HAP-1 (cell line): Measurements from ENCODE around the gene SLC39A6.
"Not testable (repeated sequence)": the region's sequence is repeated elsewhere in the genome, so short reads cannot be mapped to it uniquely, and the experiment has no call there.

Experiments
- DNase-seq, 2 experiments: peaks; one replicate each; pipeline ENCODE4 v3.0.0-alpha.2; 2016 to 2020; ENCODE audit warnings: low spot score in 2 of 2
- H3K27me3 ChIP-seq: fragments of 250-450 bp; sonication (Bioruptor Pico); 2 replicates; pipeline ENCODE4 v1.5.1; 2020; ENCODE audit warnings: low read depth, mild to moderate bottlenecking, moderate library complexity
- H3K36me3 ChIP-seq: fragments of 250-450 bp; sonication (Bioruptor Pico); replicated peaks from 2 replicates; pipeline ENCODE4 v1.5.1; 2020; ENCODE audit warnings: mild to moderate bottlenecking
- H3K4me1 ChIP-seq: fragments of 250-450 bp; sonication (Bioruptor Pico); 2 replicates; pipeline ENCODE4 v1.5.1; 2020; ENCODE audit warnings: mild to moderate bottlenecking
- H3K4me3 ChIP-seq: fragments of 250-450 bp; sonication (Bioruptor Pico); 2 replicates; pipeline ENCODE4 v1.5.1; 2020; ENCODE audit warnings: mild to moderate bottlenecking, moderate library complexity
- H3K9me3 ChIP-seq: fragments of 250-450 bp; sonication (Bioruptor Pico); 2 replicates; pipeline ENCODE4 v1.5.1; 2020; ENCODE audit warnings: mild to moderate bottlenecking, moderate library complexity
- in situ Hi-C: fragments of 300-500 bp; cut with MboI; formaldehyde crosslinking; loops from 3 replicates; pipeline ENCODE4 v1.14.3; 2020; ENCODE audit warnings: low sequenced_read_pairs, inconsistent platforms, mixed read lengths

The SLC39A6 gene

DNA sequence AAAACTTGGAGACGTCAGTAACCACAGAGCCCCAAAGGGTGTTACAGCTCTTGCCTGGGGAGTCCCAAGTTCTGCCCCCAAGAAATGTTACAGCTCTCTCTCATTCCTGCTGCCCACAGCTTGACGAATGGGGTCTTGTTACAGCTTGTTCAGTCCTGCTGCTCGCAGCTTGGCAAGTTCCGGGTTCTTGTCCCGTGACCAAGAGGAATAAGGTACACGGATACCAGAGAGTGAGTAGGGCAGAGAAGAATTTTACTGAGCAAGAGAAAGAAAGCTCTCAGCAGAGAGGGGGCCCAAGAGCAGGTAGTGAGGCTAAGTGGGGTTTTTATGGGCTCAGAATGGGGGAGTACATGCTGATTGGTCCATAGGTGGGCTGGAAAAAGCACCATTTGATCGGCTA is 27.2 kb downstream of the SLC39A6 start:
- DNase-seq = no peak
- no peaks in the 10 kb centered on the region for H3K36me3 ChIP-seq
- H3K27me3 ChIP-seq = no peaks in the 10 kb centered on the region
- H3K4me3 ChIP-seq = no peak overlapping the region
- H3K4me1 ChIP-seq = peaks cover 4% of the 10 kb centered on the region; the same call in 1 of the 2 replicates
- peaks cover 6% of the 10 kb centered on the region for H3K9me3 ChIP-seq
- in situ Hi-C loops = no loop called here

DNA sequence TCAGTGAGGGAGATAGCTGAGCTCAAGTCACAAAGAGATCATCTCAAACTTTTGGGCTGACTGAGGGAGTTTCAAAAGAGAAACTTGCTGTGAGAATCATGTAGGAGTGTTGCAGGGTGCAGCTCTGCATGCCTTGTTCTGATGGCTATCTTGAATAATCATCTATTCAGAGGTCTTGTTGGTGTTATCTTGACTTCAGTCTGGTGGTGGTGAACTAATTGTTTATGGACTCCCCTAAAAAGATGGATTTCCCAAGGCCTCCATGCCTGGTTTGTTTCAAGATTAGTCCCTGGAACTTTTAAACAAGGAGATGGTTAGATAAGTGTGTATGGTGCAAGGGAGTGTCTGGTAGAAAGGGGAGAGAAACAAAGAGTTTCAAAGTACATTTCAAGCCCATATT is 29.8 kb downstream of the SLC39A6 start:
- no peak for DNase-seq
- Histone ChIP-seq H3K27me3 (no peaks in the 10 kb centered on the region), H3K4me1 (peaks cover 4% of the 10 kb centered on the region; the same call in 1 of the 2 replicates), H3K4me3 (no peak overlapping the region), H3K9me3 (peaks cover 6% of the 10 kb centered on the region), H3K36me3 (no peaks in the 10 kb centered on the region)
- in situ Hi-C loops = loop anchor here (25.0 kb wide), 1 partner anchor 663 kb away; no protein-coding TSS in a partner anchor

DNA sequence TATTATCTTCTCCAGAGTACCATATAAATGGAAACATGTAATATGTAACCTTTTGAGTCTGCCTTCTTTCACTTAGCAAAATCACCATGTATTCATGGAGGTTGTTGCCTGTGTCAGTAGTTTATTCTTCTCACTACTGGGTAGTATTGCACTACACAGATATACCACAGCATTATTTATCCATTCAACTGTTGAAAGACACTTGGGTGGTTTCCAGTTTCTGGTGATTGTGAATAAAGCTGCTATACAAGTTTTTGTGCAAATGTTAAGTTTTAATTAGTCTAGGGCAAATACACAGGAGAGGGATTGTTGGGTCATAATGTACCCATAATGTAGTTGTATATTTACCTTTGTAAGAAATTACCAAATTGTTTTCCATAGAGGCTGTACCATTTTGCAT is 32.2 kb downstream of the SLC39A6 start:
- H3K27me3 ChIP-seq = no peaks in the 10 kb centered on the region
- no peaks in the 10 kb centered on the region for H3K36me3 ChIP-seq
- H3K4me1 ChIP-seq = peaks cover 4% of the 10 kb centered on the region; the same call in 1 of the 2 replicates
- DNase-seq = no peak
- H3K9me3 ChIP-seq = peaks cover 2% of the 10 kb centered on the region
- in situ Hi-C loops = loop anchor here (25.0 kb wide), 1 partner anchor 665 kb away; no protein-coding TSS in a partner anchor
- H3K4me3 ChIP-seq = no peak overlapping the region

DNA sequence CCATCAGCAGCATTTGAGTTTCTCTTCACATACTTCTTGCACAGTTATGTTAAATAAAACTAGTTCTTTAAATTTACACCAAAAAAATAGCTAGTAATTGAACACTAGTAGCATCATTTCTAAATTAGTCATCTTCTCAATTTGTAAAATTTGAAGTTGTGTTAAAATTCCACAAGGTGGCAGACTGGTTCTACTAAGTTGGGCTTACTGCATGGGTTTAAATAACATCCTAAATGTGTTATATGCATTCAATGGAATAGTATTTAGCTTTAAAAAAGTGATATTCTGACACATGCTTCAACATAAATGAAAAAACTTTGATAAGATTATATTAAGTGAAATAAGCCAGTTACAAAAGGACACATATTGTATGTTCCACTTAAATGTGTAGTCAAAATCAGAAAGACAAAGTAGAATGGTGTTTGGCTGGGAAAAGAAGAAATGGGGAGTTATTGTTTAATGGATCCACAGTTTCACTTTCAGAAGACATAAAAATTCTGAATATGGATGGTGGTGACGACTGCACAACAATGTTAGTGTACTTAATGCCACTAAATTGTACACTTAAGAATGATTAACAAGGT is 33.1 kb downstream of the SLC39A6 start:
- in situ Hi-C loops = loop anchor here (25.0 kb wide), 1 partner anchor 666 kb away; no protein-coding TSS in a partner anchor
- DNase-seq = peak in 1 of 2 experiments; percentile 64
- Histone ChIP-seq H3K36me3 (no peaks in the 10 kb centered on the region), H3K4me1 (peaks cover 4% of the 10 kb centered on the region; the same call in 1 of the 2 replicates), H3K4me3 (no peak overlapping the region), H3K9me3 (no peaks in the 10 kb centered on the region), H3K27me3 (no peaks in the 10 kb centered on the region)

DNA sequence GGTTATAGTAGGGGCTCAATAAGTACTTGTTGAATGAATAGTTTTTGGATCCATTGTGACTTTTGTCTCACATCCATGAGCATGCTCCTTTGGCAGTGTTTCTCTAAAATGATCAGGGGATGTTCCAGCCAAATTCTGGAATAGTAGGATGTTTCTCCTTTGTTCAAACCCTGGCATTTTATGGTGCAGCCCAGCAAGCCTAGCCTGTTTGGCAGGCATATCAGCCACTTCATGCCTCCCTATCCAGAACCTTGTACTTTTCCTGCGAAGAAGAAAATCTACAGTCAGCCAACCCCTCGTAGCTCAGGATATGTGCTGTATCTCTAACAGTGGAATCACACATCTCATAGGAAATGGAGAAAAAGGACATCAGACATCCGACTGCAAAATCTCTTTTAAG is 34.7 kb downstream of the SLC39A6 start:
- H3K4me3 ChIP-seq = no peak overlapping the region
- in situ Hi-C loops = loop anchor here (5.0 to 25.0 kb wide), 2 partner anchors 188 to 668 kb away; no protein-coding TSS in a partner anchor
- H3K9me3 ChIP-seq = no peaks in the 10 kb centered on the region
- H3K36me3 ChIP-seq = no peaks in the 10 kb centered on the region
- DNase-seq = no peak
- peaks cover 4% of the 10 kb centered on the region; the same call in 1 of the 2 replicates for H3K4me1 ChIP-seq
- H3K27me3 ChIP-seq = no peaks in the 10 kb centered on the region

DNA sequence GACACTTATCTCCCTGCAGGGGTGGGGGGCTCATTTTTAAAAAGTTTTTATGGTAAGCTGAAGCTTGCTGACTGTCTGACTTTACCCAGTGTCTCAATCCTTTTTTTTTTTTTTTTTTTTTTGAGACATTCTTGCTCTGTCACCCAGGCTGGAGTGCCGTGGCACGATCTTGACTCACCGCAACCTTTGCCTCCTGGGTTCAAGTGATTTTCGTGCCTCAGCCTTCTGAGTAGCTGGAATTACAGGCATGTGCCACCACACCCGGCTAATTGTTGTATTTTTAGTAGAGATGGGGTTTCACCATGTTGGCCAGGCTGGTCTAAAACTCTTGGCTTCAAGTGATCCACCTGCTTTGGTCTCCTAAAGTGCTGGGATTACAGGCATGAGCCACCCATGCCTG is 37.0 kb downstream of the SLC39A6 start:
- H3K27me3 ChIP-seq, DNase-seq, H3K4me3 ChIP-seq, H3K4me1 ChIP-seq, H3K9me3 ChIP-seq, H3K36me3 ChIP-seq: not testable (repeated sequence)
- in situ Hi-C loops = loop anchor here (5.0 to 25.0 kb wide), 2 partner anchors 190 to 670 kb away; no protein-coding TSS in a partner anchor

DNA sequence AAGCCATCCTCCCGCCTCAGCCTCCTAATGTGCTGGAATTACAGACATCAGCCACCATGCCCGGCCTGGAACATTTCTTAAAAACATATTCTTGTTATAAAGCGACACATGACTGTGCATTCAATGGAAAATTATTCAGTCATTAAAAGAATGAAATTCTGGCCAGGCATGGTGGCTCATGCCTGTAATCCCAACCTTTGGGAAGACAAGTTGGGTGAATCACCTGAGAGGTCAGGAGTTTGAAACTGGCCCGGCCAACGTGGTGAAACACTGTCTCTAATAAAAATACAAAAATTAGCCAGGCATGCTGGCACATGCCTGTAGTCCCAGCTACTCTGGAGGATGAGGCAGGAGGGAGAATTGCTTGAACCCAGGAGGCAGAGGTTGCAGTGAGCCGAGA is 40.1 kb downstream of the SLC39A6 start:
- Histone ChIP-seq H3K4me1 (peaks cover 7% of the 10 kb centered on the region), H3K9me3 (no peaks in the 10 kb centered on the region), H3K36me3 (no peaks in the 10 kb centered on the region; the same call in 1 of the 2 replicates), H3K4me3 (no peak overlapping the region), H3K27me3 (0 out of 2 replicates have a peak, but pooled peaks cover 2% of the 10 kb centered on the region)
- no peak for DNase-seq
- in situ Hi-C loops = loop anchor here (25.0 kb wide), 1 partner anchor 673 kb away; no protein-coding TSS in a partner anchor

DNA sequence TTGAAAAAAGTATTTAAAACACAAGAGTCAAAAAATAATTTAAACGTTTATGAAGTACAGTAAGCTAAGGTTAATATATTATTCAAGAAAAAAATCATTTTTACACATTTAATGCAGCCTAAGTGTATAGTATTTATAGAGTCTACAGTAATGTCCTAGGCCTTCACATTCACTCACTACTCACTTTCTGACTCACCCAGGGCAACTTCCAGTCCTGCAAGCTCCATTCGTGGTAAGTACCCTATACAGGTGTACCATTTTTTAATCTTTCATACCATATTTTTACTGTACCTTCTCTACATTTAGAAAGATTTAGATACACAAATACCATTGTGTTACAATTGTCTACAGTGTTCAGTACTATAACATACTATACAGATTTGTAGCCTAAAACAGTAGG is 40.9 kb downstream of the SLC39A6 start:
- Histone ChIP-seq H3K27me3 (0 out of 2 replicates have a peak, but pooled peaks cover 2% of the 10 kb centered on the region), H3K9me3 (no peaks in the 10 kb centered on the region), H3K36me3 (no peaks in the 10 kb centered on the region; the same call in 1 of the 2 replicates), H3K4me1 (peaks cover 7% of the 10 kb centered on the region), H3K4me3 (no peak overlapping the region)
- DNase-seq = no peak
- in situ Hi-C loops = loop anchor here (25.0 kb wide), 1 partner anchor 674 kb away; no protein-coding TSS in a partner anchor

DNA sequence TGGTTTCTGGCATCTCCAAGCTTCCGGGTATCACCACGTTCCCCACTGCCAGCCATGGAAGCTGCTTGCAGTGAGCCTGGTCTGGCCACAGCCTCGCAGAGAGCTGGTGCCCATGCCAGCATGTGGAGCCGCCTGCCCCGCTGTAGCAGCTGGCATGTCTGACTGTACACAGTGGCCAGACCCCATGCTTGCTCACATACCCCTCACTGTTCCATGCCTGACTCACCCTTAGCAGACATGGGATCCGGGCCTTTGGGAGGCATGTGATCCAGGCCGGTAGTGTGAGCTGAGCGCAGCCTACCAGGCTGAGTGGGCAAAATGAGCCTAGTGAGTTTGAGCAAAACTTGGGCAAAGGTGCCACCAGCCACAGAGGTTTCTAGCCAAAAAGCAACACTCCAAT is 43.0 kb downstream of the SLC39A6 start:
- Histone ChIP-seq H3K9me3 (no peaks in the 10 kb centered on the region), H3K27me3 (0 out of 2 replicates have a peak, but pooled peaks cover 2% of the 10 kb centered on the region), H3K4me1 (peaks cover 7% of the 10 kb centered on the region), H3K4me3 (no peak overlapping the region), H3K36me3 (no peaks in the 10 kb centered on the region; the same call in 1 of the 2 replicates)
- no peak for DNase-seq
- in situ Hi-C loops = loop anchor here (25.0 kb wide), 1 partner anchor 676 kb away; no protein-coding TSS in a partner anchor

DNA sequence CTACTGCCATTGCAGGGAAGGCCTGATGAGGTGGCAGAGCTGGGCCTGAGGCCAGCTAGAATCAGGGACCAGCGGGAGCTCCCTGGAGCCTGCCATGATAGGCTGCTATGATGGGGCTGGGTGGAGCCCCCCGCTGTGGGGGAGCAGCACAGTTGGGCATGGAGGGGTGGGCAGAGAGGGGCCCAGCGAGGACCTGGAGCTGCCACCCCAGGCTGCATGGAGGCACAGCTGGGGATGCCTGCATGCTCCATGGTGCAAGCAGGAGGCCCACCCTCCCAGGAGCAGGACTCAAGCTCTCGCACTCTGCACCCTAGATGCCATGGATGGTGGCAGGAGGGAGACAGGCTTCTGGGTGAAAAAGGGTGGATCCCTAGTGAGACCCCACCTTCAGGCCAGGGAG is 43.9 kb downstream of the SLC39A6 start:
- in situ Hi-C loops = loop anchor here (25.0 kb wide), 1 partner anchor 677 kb away; no protein-coding TSS in a partner anchor

DNA sequence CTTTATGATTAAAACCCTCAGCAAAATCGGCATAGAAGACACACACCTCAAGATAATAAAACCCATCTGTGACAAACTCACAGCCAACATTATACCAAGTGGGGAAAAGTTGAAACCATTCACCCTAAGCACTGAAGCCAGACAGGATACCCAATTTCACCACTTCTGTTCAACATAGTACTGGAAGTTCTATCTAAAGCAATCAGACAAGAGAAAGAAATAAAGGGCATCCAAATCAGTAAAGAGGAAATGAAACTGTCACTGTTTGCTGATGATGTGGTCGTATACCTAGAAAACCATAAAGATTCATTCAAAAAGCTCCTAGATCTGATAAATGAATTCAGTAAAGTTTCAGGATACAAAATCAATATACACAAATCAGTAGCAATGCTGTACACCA is 45.4 kb downstream of the SLC39A6 start:
- Histone ChIP-seq H3K27me3 (0 out of 2 replicates have a peak, but pooled peaks cover 2% of the 10 kb centered on the region), H3K4me3 (no peak overlapping the region), H3K4me1 (peaks cover 7% of the 10 kb centered on the region), H3K9me3 (peaks cover 2% of the 10 kb centered on the region; the same call in 1 of the 2 replicates), H3K36me3 (no peaks in the 10 kb centered on the region; the same call in 1 of the 2 replicates)
- in situ Hi-C loops = loop anchor here (25.0 kb wide), 1 partner anchor 679 kb away; no protein-coding TSS in a partner anchor
- no peak for DNase-seq

More for the DNA sequence above, 43.9 kb downstream of the SLC39A6 start:
- Histone ChIP-seq H3K4me3 (no peak overlapping the region), H3K9me3 (peaks cover 2% of the 10 kb centered on the region; the same call in 1 of the 2 replicates), H3K4me1 (peaks cover 7% of the 10 kb centered on the region), H3K27me3 (0 out of 2 replicates have a peak, but pooled peaks cover 2% of the 10 kb centered on the region), H3K36me3 (no peaks in the 10 kb centered on the region; the same call in 1 of the 2 replicates)
- DNase-seq = no peak

DNA sequence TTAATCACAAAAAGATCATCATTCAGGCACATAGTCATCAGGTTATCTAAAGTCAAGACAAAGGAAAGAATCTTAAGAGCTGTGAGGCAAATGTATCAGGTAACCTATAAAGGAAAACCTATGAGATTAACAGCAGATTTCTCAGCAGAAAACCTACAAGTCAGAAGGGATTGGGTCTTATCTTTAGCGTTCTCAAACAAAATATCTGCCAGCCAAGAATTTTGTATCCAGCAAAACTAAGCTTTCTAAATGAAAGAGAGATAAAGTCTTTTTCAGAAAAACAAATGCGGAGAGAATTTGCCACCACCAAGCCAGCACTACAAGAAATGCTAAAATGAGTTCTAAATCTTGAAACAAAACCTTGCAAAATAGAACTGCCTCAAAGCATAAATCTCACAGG is 48.0 kb downstream of the SLC39A6 start:
- in situ Hi-C loops = loop anchor here (25.0 kb wide), 1 partner anchor 681 kb away; no protein-coding TSS in a partner anchor
- DNase-seq, H3K36me3 ChIP-seq: not testable (repeated sequence)

DNA sequence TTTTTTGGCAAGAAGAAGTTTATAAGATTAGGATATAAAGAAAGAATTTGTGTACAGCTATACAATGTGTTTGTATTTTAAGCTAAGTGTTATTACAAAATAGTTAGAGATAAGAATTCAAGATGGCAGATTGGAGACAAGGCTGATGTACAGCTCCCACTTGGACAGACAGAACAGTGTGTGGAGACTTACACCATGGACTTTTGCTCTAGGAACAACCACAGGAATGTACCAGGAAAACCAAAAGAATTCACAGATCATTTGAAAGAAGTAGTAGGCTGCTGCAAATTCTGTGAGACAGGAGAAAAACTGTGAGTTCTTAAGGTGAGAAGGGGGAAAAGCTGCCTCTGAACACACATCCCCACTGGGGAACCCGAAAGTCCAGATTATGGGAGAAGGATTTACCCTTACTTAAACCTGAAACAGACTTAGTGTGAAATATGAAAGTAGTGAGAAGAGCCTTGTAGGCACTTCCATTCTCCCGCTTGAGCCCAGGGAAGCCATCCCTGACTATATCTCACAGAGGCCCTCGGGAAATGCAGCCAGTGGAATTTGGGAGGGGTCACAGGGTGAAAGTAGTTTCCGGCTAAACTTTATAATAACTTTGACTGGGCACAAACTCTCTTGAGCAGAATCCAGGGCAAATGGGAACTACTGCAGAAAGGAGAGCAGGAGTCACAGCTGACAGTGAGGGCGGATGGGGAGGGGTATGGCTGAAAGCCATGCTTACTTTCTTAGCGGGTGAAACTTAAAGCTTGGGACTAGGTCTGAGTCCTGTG is 50.2 kb downstream of the SLC39A6 start:
- peaks cover 3% of the 10 kb centered on the region; the same call in 1 of the 2 replicates for H3K4me1 ChIP-seq
- no peaks in the 10 kb centered on the region for H3K36me3 ChIP-seq
- DNase-seq = no peak
- no peaks in the 10 kb centered on the region for H3K27me3 ChIP-seq
- H3K9me3 ChIP-seq = peaks cover 2% of the 10 kb centered on the region; the same call in 1 of the 2 replicates
- in situ Hi-C loops = loop anchor here (25.0 kb wide), 1 partner anchor 683 kb away; no protein-coding TSS in a partner anchor
- H3K4me3 ChIP-seq = no peak overlapping the region

More for the DNA sequence above, 48.0 kb downstream of the SLC39A6 start:
- H3K4me3 ChIP-seq, H3K27me3 ChIP-seq, H3K4me1 ChIP-seq, H3K9me3 ChIP-seq: not testable (repeated sequence)
